H1 (cell line): ENCODE measurements around the gene CDK15.

Experiments
- BACH1 ChIP-seq: IDR thresholded peaks from 2 replicates; pipeline ENCODE4 v1.6.1; 2012; ENCODE audit warnings: low read length, improper control_type of control experiment
- BCL11A ChIP-seq, 2 experiments: IDR thresholded peaks; one replicate each; pipeline ENCODE4 v1.6.1; 2011; ENCODE audit warnings: low read depth in 2 of 2, low read length in 2 of 2, mild to moderate bottlenecking in 2 of 2
- EP300 ChIP-seq, 2 experiments: IDR thresholded peaks; 1 replicate in 1 of 2; 2 replicates in 1 of 2; pipeline ENCODE4 v1.6.1; 2011 to 2012; ENCODE audit warnings: low read depth in 2 of 2, low read length in 2 of 2, mild to moderate bottlenecking in 2 of 2, borderline replicate concordance in 1 of 2, inconsistent platforms in 1 of 2, moderate library complexity in 1 of 2
- EZH2 ChIP-seq: fragments of 200-600 bp; sonication (generic); IDR thresholded peaks from 2 replicates; pipeline ENCODE4 v1.7.1; 2012; ENCODE audit warnings: low read depth, mild to moderate bottlenecking, moderate library complexity, low read length, inconsistent platforms; ENCODE audit not compliant: severe bottlenecking
- MAFK ChIP-seq: IDR thresholded peaks from 2 replicates; pipeline ENCODE4 v1.6.1; 2012; ENCODE audit warnings: low read depth, mild to moderate bottlenecking, improper control_type of control experiment, low read length
- RAD21 ChIP-seq, 2 experiments: IDR thresholded peaks in 1 of 2; conservative IDR thresholded peaks in 1 of 2; 2 replicates each; pipeline ENCODE4 v1.6.1; 2011; ENCODE audit warnings: low read depth in 2 of 2, low read length in 2 of 2, improper control_type of control experiment in 1 of 2, inconsistent platforms in 1 of 2, mild to moderate bottlenecking in 1 of 2, moderate library complexity in 1 of 2
- SIX5 ChIP-seq: IDR thresholded peaks from 2 replicates; pipeline ENCODE4 v1.6.1; 2011; ENCODE audit warnings: mild to moderate bottlenecking, low read depth, low read length
- TF ChIP-seq, protein P1 (sequence below), 3 experiments: IDR thresholded peaks; 1 replicate in 2 of 3; 2 replicates in 1 of 3; pipeline versions ENCODE4 v1.5.1 to v1.6.1; 2011; ENCODE audit warnings: low read length in 3 of 3, mild to moderate bottlenecking in 3 of 3, inconsistent platforms in 2 of 3, low read depth in 1 of 3, moderate library complexity in 1 of 3; ENCODE audit not compliant: insufficient read depth in 1 of 3; ENCODE audit errors: control extremely low read depth in 1 of 3
- TF ChIP-seq, protein P2 (sequence below): IDR thresholded peaks from 2 replicates; pipeline ENCODE4 v1.6.1; 2011; ENCODE audit warnings: low read depth, mild to moderate bottlenecking, low read length; ENCODE audit not compliant: insufficient read depth
- TF ChIP-seq, protein P3 (sequence below): IDR thresholded peaks from 2 replicates; pipeline ENCODE4 v1.6.1; 2012; ENCODE audit warnings: inconsistent platforms

DNA sequence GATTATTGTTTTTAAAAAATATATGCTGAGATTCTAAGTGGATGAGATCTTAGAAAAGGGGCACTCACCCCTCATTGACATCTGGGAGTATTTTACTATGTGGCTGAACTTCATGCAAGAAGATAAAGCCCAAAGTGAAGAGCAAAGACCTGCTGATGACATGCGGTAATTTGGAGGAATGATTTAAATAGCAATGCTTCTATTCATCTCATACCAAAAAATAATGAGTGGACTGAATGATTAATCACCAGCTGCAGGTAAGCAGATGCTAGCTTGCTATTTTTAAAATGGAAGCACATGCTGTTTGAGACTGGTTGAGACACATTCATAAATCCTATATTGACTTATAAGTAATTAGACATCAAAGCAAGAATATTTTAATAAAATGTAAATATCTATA, 12.7 kb upstream of the CDK15 start:
- TF ChIP-seq RAD21 (IDR thresholded peaks at IDR 0.05 in 1 of 2, conservative IDR thresholded peaks at IDR 0.05 in 1 of 2; ENCODE audit: low read depth in 2 of 2, low read length in 2 of 2) = no peak
- TF ChIP-seq BCL11A (IDR thresholded peaks at IDR 0.05; ENCODE audit: low read depth in 2 of 2, low read length in 2 of 2) = no peak
- no peak for TF ChIP-seq MAFK
- no peak for TF ChIP-seq EP300 (IDR thresholded peaks at IDR 0.05; ENCODE audit: borderline replicate concordance in 1 of 2, low read depth in 2 of 2, low read length in 2 of 2)
- no peak for TF ChIP-seq BACH1
- TF ChIP-seq, protein P1, sequence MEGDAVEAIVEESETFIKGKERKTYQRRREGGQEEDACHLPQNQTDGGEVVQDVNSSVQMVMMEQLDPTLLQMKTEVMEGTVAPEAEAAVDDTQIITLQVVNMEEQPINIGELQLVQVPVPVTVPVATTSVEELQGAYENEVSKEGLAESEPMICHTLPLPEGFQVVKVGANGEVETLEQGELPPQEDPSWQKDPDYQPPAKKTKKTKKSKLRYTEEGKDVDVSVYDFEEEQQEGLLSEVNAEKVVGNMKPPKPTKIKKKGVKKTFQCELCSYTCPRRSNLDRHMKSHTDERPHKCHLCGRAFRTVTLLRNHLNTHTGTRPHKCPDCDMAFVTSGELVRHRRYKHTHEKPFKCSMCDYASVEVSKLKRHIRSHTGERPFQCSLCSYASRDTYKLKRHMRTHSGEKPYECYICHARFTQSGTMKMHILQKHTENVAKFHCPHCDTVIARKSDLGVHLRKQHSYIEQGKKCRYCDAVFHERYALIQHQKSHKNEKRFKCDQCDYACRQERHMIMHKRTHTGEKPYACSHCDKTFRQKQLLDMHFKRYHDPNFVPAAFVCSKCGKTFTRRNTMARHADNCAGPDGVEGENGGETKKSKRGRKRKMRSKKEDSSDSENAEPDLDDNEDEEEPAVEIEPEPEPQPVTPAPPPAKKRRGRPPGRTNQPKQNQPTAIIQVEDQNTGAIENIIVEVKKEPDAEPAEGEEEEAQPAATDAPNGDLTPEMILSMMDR (IDR thresholded peaks at IDR 0.05; ENCODE audit: control extremely low read depth in 1 of 3, insufficient read depth in 1 of 3, low read depth in 1 of 3, low read length in 3 of 3) = no peak
- no peak for TF ChIP-seq EZH2
- TF ChIP-seq SIX5 = no peak
- TF ChIP-seq, protein P2, sequence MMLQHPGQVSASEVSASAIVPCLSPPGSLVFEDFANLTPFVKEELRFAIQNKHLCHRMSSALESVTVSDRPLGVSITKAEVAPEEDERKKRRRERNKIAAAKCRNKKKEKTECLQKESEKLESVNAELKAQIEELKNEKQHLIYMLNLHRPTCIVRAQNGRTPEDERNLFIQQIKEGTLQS = no peak
- TF ChIP-seq, protein P3, sequence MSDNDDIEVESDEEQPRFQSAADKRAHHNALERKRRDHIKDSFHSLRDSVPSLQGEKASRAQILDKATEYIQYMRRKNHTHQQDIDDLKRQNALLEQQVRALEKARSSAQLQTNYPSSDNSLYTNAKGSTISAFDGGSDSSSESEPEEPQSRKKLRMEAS = no peak
